GOT3 (cell line): Measurements from ENCODE around the gene SOHLH2.

Experiments used
- DNase-seq: peaks from one replicate; lab custom pipeline; 2025; ENCODE audit warnings: mixed read lengths; lab: John Stamatoyannopoulos, UW

SOHLH2 gene, protein sequence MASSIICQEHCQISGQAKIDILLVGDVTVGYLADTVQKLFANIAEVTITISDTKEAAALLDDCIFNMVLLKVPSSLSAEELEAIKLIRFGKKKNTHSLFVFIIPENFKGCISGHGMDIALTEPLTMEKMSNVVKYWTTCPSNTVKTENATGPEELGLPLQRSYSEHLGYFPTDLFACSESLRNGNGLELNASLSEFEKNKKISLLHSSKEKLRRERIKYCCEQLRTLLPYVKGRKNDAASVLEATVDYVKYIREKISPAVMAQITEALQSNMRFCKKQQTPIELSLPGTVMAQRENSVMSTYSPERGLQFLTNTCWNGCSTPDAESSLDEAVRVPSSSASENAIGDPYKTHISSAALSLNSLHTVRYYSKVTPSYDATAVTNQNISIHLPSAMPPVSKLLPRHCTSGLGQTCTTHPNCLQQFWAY

DNA sequence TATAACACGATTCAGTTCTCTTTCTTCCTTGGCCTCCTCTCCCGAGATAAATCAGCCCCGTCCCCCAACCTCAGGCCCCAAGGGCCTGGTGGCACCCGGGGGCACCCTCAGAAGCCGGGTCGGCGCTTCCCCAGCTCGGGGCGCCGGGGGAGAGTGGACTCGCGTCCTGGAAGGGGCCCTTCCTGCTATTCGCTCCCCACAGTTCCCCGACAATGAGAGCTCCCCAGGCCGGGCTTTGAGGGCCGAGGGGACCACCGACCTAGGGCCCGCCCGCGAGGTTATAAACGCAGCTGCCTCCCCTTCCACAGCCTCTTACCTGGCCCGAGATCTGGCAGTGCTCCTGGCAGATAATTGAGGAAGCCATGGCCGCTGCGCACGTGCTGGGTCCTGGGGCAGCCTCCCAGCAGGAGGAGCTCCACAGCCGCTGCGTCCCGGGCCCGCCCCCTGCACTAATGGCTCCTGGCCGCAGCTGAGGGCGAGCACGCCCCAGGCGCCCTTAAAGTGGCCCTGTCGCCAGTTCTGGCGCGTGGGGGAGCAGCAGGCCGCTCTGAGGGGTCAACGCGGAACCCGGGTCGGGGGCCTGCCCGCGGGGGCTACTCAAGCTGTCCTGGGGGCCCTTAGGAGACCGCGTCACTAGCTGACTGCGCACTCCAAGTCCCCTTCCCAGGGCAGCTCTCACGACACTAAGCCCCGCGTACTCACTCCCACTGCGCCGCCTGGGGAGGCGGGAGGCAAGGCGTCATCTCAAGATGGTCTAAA, at the start of gene SOHLH2:
SOHLH2 (minus strand) TSS at position 394 of the 759 bp plus-strand sequence; CDS start at position 364, 30 bp downstream.
- no peak for DNase-seq

DNA sequence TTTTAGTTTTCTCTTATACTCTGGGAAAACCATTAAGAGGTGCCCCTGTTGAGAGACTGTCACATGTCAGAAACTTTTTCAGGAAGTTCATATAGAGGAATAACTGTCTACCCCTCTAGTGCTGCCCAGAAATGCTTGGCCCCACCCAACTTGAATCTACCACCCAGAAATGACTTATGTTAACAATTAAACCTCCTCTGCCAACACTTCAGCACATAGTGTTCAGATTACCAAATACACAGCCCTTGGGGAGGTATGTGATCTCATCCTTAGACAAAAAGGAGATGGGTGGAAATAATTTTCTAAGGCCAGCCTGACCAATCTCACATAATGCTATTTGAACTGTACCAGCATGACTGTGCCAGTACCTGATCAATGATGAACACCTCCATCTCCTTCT, 47.6 kb upstream of the SOHLH2 start:
- no peak for DNase-seq

DNA sequence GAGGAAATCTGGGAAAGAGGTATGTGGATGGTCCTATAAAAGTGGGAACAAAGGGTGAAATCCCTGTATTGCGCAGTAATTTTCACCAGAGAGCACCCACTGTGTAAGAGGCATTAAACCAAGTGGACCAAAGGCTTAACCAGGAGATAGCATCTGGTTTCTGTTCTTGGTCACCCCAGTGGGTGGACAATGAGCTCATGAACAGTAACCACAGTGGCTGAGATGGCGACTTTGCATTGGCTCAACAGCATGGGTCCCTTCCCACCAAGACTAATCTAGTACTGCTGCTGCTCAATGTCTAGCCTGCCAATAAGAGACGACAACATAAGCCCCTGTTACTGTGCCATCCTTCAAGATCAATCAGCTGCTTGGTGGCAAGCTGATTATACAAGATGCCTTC, 46.7 kb upstream of the SOHLH2 start:
- DNase-seq = no peak

DNA sequence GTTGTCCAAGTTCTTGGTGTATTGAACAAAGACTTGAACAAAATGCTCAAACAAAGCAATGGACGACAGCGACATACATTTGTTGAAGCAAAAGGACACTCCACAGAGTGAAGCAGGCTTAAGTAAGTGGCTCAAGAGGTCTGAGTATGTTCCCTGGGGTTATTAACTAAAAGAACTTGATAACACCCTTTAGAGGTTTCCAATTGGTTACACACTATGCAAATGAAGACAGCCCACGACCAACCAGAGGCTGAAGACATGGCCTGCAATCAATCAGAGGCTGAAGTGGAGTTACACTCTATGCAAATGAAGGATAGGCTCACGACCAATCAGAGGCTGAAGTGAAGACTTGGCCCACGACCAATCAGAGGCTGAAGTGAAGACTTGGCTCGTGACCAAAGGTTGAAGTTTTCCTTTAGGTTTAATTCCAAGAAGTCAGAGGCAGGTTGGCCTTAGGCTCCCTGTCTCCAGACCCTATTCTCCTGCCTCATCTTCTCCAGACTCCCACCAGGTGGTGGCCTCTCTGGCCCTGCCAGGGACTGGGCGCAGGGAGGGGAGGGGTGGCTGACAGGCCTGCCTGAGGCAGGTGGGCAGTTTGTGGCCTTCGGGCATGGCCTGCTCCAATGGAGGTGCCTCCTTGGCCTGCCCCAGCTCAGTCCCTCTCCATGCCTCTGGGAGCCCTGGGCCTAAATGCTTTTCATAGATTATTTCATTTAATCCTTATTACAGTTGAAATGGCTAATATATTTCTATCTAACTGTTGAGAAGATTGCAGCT, 45.2 kb upstream of the SOHLH2 start:
- DNase-seq = no peak

DNA sequence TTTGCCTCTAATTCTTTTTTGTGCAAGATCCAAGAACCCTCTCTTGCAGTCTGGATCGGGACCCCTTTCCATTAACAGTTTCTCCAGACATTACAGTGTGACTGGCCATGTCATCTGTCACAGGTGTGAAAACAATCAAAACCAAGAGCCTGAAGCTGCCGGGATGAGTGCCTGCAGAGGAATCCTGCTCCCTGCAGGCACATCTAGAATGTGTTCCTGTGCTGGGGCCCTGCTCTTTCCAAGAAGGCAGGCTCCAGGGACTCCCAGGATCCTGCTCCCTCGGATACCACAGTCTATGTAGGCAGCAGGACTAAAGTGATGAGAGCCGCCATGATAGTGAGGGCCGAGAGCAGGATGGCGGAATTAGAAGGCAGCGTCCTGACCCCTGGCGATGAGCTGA, 44.5 kb upstream of the SOHLH2 start:
- DNase-seq = no peak

DNA sequence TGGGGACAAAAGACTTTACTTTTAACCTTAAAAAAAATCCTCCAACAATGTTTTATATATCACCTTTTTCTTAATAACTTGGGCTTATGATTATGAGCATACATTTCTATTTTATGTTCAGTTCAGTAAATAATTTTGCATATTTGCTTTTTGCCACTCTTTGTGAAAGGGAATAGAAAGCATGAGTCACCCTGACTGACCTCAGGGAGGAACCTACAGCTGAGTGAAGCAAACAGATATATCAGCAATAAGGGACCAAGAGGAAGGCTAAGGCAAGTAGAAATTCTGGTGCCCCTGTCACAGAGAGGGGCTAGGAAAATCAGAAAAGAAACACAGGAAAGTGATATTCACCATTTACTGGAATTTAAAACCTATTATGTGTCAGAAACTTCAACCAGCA, 37.2 kb upstream of the SOHLH2 start:
- no peak for DNase-seq

DNA sequence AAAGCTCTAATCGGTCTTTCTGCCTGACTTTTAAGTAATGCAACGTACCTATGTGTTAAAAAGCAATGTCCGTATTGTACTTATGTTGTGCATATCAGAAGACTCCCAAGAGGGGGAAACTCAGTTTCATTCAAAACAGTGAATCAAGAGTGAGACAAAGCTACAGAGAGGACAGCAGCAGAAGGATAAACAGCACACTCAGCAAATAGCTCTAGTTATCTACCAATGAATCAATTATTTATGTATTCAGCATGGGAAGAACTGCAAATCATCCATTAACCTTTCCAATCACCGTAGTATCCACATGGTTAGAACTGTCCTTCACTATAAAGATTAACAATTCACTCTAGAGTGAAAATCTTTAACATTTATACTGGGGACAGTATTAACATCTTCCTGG, 36.7 kb upstream of the SOHLH2 start:
- no peak for DNase-seq

DNA sequence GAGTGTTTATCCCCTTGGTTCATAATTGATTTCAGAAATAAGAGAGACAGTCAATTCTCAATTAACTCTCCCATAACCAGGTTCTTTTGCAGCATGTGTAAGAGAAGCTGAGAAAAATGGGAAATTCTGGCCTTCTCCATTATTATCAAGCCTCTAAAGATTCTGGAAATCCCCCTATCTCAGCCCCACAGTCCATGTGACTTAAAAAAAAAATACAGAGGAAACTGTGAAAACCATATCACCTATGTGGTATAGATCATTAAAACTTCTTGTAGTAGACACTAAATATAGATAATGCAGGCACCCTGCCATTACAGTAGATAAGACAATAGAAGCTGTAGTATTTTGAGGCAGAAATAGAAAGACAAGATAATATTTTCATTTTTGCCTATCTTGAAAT, 34.3 kb upstream of the SOHLH2 start:
- DNase-seq = no peak

DNA sequence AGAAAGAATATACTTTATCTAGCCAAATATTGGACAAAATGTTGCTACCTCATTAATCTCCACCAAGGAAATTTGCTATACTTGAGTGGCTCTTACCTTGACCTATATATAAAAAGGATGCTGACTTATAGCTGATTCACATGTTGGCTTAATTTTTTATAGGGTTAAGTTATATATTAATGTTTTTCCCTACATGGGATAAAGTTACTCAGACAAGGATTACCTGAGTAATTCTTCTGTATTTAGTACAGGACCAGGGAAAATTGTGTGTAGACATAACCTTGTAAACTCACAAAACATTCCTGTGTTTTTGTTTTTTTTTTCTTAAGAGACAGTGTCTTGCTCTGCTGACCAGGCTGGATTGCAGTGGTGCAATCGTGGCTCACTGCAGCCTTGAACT, 30.6 kb upstream of the SOHLH2 start:
- no peak for DNase-seq

DNA sequence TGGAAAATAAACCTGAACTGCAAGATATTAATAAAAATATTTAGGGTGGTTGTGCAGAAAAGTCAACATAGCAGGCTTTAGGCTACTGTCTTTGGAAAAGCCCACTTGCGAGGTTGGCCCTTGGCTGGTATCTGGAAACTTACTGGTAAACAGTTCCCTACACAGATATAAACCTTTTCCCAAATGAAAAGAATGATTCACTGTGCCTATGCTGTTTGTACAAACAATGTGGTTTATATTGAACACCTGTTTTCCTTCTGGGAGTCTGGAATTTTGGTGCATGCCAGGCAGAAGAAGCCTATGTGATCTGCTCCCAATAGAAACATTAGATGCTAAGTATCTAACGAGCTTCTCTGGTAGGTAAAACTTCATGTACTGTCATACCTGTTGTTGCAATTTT, 29.7 kb upstream of the SOHLH2 start:
- DNase-seq = no peak

DNA sequence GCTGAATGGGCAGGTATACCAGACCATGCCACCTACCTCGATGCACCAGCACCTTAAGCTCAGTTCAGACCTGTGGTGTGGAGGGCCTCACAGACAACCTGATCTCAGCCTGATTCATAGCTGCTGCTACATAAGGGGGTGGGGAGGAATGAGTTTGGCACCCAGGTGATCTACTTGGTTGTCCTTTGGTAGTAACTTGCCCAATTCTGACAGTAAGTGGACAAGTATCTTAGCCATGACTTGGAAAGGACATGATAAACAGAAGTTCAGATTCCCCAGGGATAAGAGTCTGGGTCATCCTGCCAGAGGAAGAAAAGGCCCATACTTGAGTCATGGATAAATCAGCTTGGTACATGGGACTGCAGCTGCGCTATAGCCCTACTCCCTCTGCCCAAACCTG, 28.4 kb upstream of the SOHLH2 start:
- DNase-seq = no peak

DNA sequence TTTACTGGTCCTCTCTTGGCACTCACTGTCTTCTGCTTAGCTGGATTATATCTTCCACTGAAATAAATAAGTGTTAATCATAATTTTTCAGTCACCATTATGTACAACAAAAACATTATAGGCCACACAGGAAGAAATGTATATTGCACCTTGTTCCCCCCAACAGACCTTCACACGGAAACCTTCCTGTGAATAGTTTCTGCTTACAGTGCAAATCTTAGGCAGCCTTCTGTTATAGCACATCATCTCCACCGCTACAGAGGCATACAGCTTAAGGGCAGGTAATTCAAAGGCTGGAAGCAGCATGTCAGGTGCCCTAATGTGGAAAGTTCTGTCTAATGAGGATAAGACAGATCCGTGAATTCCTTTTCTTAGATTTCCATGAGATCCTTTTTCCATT, 16.9 kb upstream of the SOHLH2 start:
- no peak for DNase-seq

DNA sequence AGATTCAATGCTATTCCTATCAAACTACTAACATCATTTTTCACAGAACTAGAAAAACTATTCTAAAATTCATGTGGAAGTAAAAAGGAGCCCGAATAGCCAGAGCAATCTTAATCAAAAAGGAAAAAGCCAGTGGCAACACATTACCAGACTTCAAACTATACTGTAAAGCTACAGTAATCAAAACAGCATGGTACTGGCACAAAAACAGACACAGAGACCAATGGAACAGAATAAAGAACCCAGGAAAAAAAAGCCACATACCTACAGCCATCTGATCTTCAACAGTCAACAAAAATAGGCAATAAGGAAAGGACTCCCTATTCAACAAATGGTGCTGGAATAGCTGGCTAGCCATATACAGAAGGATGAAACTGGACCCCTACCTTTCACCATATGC, 10.4 kb upstream of the SOHLH2 start:
- DNase-seq = no peak

DNA sequence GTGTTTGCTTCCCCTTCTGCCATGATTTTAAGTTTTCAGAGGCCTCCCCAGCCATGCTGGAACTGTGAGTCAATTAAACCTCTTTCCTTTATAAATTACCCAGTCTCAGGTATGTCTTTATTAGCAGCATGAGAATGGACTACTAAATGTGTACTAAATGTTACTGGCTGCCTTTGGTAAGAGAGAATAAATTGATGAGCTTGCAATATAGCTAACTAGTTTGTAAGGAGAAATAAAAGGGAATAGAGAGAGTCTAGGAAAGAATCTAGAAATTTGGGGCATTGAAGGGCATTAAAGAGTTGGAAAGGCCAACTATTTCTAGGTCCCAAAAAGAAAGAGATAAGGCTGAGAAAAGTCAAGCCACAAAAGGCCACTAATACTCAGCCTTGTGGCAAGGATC, 5.5 kb upstream of the SOHLH2 start:
- no peak for DNase-seq

DNA sequence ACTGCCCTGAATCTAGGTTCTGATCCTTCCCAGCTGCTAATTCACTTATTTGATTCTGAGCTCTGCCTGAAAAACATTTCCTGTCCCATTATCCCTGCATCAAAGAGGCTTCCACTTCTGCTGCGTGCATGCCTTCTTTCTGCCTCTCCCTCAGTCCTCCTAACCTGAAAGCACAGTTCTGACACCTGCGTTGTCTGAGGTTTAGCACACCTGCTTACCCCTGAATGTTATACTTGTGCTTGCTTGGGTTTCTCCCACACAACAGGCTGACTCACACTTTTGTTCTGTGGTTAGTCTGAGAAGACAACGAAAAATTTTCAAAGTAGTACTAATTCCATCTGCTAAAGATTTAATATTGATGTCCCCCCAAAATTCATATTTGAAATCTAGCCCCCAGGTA, 3.1 kb upstream of the SOHLH2 start:
- no peak for DNase-seq

DNA sequence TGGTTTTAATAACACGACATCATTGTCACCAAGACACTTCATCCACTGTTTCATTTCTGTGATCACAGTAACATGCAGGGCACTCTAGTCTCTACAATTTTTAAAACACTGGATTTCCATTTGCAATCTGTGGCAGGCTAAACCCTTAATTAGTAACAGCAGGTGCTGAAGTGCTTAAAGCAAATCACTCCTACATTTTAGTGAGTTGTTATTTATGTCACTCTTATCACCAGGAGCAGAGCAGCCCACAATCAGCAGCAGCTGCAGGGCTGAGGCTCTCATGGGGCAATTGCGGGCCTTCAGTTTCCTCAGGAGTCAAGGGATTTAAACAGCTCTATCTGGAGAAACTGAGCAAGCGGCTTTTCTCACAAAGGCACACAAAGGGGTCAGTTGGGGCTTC, 1.6 kb downstream of the SOHLH2 start:
- no peak for DNase-seq

DNA sequence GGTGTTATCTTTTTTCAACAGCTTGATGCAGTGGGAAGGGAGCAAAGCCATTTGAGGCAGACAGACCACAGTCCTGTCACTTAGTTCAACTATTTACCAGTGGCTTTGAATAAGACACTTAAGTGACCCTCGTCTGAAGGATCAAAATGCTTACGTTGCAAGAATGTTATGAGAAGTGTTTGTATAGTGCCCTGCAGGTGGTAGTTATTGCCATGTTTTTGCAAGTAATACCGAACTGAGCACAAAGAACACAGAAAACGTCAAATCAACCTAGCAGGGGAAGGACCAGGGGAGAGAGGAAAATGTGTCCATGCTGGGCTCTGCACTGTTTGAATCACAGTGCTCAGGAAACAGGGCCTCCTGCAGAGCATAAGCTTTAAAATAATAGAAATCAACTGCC, 2.8 kb downstream of the SOHLH2 start:
- DNase-seq = no peak

DNA sequence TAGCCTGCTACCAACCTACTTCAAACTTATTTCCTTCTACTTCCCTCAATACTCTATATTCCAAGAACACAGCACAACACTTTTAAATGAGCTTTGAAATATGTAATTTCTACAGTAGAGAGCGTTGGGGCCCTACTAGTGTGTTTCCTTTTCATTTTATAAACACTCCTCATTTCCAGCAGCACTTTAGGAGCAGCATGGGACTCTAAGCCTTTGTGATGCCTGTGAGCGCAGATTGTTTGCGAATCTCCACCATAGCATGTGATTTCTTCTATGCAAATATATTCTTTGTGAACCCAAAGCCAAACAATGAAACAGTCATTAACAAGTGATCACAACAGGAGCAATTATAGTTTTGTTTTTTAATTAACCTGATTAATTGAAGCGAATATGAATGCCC, 3.6 kb downstream of the SOHLH2 start:
- no peak for DNase-seq

DNA sequence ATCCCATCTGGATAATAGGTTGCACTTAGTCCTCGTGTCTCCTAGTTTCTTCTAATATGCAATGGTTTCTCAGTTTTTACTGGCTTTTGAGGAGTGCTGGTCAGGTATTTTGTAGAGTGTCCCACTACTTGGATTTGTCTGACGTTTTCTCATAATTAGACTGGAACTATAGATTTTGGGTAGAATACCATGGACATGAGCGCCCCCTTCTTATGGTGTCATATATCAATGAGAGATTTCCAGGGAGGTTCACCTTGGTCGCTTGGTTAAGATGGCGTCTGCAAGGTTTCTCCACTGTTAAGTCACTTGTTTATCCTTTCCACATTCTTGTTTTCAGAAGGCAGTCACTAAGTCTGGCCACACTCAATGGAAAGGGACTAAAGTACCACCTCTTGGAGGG, 6.7 kb downstream of the SOHLH2 start:
- no peak for DNase-seq

DNA sequence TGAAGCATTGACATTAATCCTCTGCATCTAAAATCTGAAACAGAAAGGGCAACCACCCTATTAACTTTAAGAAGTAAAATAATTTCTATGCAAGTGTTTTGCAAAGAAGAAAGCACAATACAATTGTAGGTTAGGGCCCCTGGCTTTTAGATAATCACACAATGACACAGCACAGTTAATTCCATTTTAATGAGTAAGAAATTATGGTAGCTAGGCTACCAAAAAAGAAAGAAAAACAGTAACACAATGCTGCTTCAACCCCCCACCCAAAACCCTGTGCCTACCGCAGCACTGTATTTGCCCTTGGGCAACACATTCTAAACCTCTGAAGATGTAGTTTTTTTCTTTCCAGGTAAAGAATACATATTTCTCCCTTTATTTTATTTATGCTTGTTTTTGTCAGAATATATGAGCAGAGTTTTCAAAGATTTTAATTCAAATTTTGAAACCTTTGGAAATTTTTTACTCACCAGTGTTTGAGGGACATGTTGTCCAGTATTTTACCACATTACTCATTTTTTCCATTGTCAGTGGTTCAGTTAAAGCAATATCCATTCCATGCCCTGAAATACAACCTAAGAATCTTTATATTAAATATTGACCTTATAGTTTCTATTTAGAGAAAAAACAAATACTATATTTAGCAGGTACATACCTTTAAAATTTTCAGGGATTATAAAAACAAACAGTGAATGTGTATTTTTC, 21.1 kb downstream of the SOHLH2 start:
- no peak for DNase-seq

DNA sequence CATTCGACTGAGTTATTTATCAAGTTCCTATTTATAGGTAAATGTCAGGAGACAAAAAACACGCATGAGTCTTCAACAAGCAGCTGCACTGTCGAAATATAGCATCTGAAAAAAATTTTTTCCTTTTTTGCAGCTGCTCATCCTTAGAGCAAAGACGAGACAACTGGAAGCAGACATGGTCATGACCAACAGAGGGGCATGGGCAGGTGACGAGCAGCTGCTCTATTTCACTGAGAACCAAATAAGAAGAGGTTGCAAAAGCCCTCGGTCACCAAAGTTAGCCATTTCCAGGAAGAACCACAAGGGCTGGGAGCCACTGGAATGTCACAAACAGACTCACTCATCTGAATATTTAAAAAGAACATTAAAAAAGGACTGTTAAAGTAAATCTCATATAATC, 22.2 kb downstream of the SOHLH2 start:
- no peak for DNase-seq

DNA sequence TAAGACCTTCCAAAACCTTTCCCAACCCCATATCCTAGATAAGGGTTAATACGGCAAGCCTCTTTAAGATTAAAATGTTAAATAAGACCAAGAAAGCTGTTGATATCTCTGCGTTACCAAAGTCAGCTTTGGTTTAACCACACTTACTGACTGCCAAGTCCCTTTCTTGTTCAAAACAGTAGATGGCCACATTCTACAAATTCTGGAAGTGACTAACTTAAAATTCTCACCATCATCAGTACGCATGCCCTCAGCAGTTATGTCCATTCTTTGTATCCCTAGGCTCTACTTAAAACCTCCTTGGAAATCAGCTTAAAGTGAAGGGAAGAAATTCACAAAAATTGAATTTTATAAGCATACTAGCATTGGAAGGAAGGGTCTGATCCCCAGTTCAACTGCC, 23.6 kb downstream of the SOHLH2 start:
- DNase-seq = no peak
